Globus pallidus (tissue), 1 donor: Measurements from ENCODE around the gene TET3.

ENCODE experiments used
- DNase-seq: peaks from one replicate; pipeline ENCODE4 v3.0.0-alpha.2; 2015; ENCODE audit warnings: low spot score

Gene TET3

GRCh38 chr2:74005786-74006185 is 21.1 kb downstream of the TET3 start:
- DNase-seq: no peak

GRCh38 chr2:74006459-74006858 is 21.7 kb downstream of the TET3 start:
- DNase-seq: peak; percentile 70

GRCh38 chr2:74007121-74007520 is 22.4 kb downstream of the TET3 start:
- no peak for DNase-seq

- no peak for DNase-seq
Measured at GRCh38 chr2:74007711-74008110, 23.0 kb downstream of the TET3 start.

GRCh38 chr2:74008761-74009395 is 24.2 kb downstream of the TET3 start:
- no peak for DNase-seq

GRCh38 chr2:74009577-74009976 is 24.9 kb downstream of the TET3 start:
- no peak for DNase-seq

GRCh38 chr2:74010087-74010541 is 25.4 kb downstream of the TET3 start:
- DNase-seq: no peak

GRCh38 chr2:74011246-74011645 is 26.5 kb downstream of the TET3 start:
- no peak for DNase-seq

- no peak for DNase-seq
Measured at GRCh38 chr2:74014813-74015212, 30.1 kb downstream of the TET3 start.

GRCh38 chr2:74017223-74017622 is 32.5 kb downstream of the TET3 start:
- no peak for DNase-seq

GRCh38 chr2:74019516-74019915 is 34.8 kb downstream of the TET3 start:
- no peak for DNase-seq

GRCh38 chr2:74020702-74021406 is 36.1 kb downstream of the TET3 start:
- DNase-seq: no peak

GRCh38 chr2:74021407-74021755 is 36.7 kb downstream of the TET3 start:
- no peak for DNase-seq

- DNase-seq: no peak
Measured at GRCh38 chr2:74024216-74024615, 39.5 kb downstream of the TET3 start.

- DNase-seq: no peak
Measured at GRCh38 chr2:74025971-74026612, 41.4 kb downstream of the TET3 start.

- DNase-seq: no peak
Measured at GRCh38 chr2:74026687-74027241, 42.1 kb downstream of the TET3 start.

GRCh38 chr2:74027496-74027895 is 42.8 kb downstream of the TET3 start:
- DNase-seq: no peak

- DNase-seq: no peak
Measured at GRCh38 chr2:74028290-74028689, 43.6 kb downstream of the TET3 start.

- DNase-seq: no peak
Measured at GRCh38 chr2:74028741-74029140, 44.0 kb downstream of the TET3 start.

- DNase-seq: no peak
Measured at GRCh38 chr2:74029714-74030397, 45.1 kb downstream of the TET3 start.

- DNase-seq: no peak
Measured at GRCh38 chr2:74031221-74031620, 46.5 kb downstream of the TET3 start.

- DNase-seq: no peak
Measured at GRCh38 chr2:74031959-74032287, 47.2 kb downstream of the TET3 start.

GRCh38 chr2:74033375-74033774 is 48.7 kb downstream of the TET3 start:
- no peak for DNase-seq
